Measurements from ENCODE around the gene SLC27A2.

SLC27A2 gene

GRCh38 chr15:50281427-50281826, 99.4 kb downstream of the SLC27A2 start:
- no peak for DNase-seq (ENCODE audit: low read depth)
- H3K4me3 ChIP-seq (ENCODE audit: low read length), result no peak overlapping the region
- TF ChIP-seq CTCF (conservative IDR thresholded peaks at IDR 0.05; ENCODE audit: low read length), result no peak
